Measurements from ENCODE around the gene RHBDF2. TPM values are rescaled to one million over a fixed set of nuclear protein-coding genes. Genes with fewer than 3 reads are reported as not detected.
A peak's percentile ranks its signal among the peaks of the same experiment; 100 is the strongest.

The RHBDF2 gene
- total RNA-seq, 4 donors from 2014 or later: 27.0 to 38.5 (median 33.7) TPM

GRCh38 chr17:76541739-76542454 is 40.7 kb upstream of the RHBDF2 start:
- intact Hi-C loops (cut with DNase I): no loop called here
- H3K27me3 ChIP-seq: peaks cover 0 to 42% (median 2%) of the 10 kb centered on the region in 4 donors
- no peak overlapping the region for H3K4me3 ChIP-seq
- peaks cover 22 to 98% (median 26%) of the 10 kb centered on the region in 3 donors for H3K4me1 ChIP-seq
- no peak for DNase-seq
- no peaks in the 10 kb centered on the region for H3K36me3 ChIP-seq
- H3K27ac ChIP-seq: peak overlapping the region in 2 of 4 donors; percentile 68 to 71
- TF ChIP-seq POLR2A (IDR thresholded peaks at IDR 0.05): no peak
- TF ChIP-seq, protein P1, sequence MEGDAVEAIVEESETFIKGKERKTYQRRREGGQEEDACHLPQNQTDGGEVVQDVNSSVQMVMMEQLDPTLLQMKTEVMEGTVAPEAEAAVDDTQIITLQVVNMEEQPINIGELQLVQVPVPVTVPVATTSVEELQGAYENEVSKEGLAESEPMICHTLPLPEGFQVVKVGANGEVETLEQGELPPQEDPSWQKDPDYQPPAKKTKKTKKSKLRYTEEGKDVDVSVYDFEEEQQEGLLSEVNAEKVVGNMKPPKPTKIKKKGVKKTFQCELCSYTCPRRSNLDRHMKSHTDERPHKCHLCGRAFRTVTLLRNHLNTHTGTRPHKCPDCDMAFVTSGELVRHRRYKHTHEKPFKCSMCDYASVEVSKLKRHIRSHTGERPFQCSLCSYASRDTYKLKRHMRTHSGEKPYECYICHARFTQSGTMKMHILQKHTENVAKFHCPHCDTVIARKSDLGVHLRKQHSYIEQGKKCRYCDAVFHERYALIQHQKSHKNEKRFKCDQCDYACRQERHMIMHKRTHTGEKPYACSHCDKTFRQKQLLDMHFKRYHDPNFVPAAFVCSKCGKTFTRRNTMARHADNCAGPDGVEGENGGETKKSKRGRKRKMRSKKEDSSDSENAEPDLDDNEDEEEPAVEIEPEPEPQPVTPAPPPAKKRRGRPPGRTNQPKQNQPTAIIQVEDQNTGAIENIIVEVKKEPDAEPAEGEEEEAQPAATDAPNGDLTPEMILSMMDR (IDR thresholded peaks at IDR 0.05): no peak
- H3K9me3 ChIP-seq: no peaks in the 10 kb centered on the region
- 80 to 92% methylated on average over 8 to 9 of the region's 10 CpGs for WGBS, 2 donors

DNA sequence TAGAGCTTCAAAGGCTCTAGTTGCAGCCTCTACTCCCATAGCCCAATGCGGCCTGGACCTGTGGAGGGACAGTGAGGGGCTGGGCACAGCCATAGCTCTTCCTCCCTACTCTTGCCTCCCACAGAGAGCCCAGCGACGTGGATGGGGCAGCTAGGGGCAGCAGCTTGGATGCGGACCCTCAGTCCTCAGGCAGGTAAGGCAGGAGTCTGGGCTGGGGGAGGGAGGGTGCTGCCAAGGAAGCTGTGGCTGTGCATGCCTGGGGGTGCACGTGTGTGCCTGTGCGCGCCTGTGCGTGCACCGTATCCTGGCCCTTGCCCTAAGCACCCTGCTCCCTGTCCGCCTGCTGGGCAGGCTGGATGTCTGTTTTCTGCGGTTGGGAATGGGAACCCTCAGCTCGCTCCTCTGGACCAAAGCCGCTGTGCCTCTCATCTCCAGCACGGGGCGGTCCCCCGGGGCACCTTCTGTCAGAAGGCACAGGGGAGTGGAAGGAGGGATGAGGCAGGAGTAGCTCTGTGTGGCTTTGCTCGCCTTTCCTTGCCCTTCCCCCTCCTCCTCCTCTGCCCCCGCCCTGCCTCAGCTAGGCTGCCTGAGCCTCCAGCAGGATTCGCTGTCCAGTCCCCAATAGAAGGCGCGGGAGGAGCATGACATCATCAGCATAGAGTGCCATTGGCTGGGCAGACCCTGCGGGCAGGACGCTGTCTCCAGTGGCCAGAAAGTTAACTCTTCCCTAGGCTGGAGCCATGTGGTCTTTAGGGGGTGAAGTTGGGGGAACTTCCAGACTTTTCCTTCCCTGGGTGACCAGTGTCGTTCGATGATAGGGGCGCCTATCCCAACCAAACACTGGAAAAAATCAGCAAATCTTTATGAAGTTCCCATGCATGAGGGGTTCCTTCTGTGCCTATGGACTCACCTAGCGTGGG is 39.4 kb upstream of the RHBDF2 start:
- H3K27me3 ChIP-seq: peaks cover 0 to 54% (median 3%) of the 10 kb centered on the region in 4 donors
- TF ChIP-seq, protein P1 (IDR thresholded peaks at IDR 0.05): peak in 3 of 6 experiments; percentile 9 to 39 (median 12)
- peak in 1 of 4 donors; percentile 54 for TF ChIP-seq POLR2A (IDR thresholded peaks at IDR 0.05)
- no peaks in the 10 kb centered on the region for H3K9me3 ChIP-seq
- no peaks in the 10 kb centered on the region for H3K36me3 ChIP-seq
- H3K4me3 ChIP-seq: peak overlapping the region in 3 of 4 donors; percentile 38 to 59 (median 39)
- H3K4me1 ChIP-seq: peaks cover 15 to 97% (median 16%) of the 10 kb centered on the region in 3 donors
- no peak for DNase-seq
- 11 to 24% methylated on average over 5 to 10 of the region's 27 CpGs for WGBS, 2 donors
- peak overlapping the region; percentile 63 to 79 (median 70) for H3K27ac ChIP-seq
- intact Hi-C loops (cut with DNase I): no loop called here

GRCh38 chr17:76539631-76540271 is 38.5 kb upstream of the RHBDF2 start, which contains the start of gene PRCD:
PRCD (plus strand) TSS chr17:76540044; CDS start chr17:76540142, 98 bp downstream.
- Histone ChIP-seq H3K36me3 (no peaks in the 10 kb centered on the region), H3K27me3 (peaks cover 0 to 56% (median 3%) of the 10 kb centered on the region in 4 donors), H3K9me3 (no peaks in the 10 kb centered on the region), H3K4me3 (peak within 1 kb of the TSS in 3 of 4 donors; percentile 38 to 67 (median 54)), H3K27ac (peak within 1 kb of the TSS; percentile 63 to 87 (median 82)), H3K4me1 (peaks cover 16 to 97% (median 16%) of the 10 kb centered on the region in 3 donors)
- TF ChIP-seq, protein P1 (IDR thresholded peaks at IDR 0.05): peak in 1 of 6 experiments; percentile 19
- TF ChIP-seq POLR2A (IDR thresholded peaks at IDR 0.05): no peak
- DNase-seq: no peak
- intact Hi-C loops (cut with DNase I): no loop called here
- WGBS, 2 donors: 62 to 72% methylated on average over 4 to 6 of the region's 22 CpGs

DNA sequence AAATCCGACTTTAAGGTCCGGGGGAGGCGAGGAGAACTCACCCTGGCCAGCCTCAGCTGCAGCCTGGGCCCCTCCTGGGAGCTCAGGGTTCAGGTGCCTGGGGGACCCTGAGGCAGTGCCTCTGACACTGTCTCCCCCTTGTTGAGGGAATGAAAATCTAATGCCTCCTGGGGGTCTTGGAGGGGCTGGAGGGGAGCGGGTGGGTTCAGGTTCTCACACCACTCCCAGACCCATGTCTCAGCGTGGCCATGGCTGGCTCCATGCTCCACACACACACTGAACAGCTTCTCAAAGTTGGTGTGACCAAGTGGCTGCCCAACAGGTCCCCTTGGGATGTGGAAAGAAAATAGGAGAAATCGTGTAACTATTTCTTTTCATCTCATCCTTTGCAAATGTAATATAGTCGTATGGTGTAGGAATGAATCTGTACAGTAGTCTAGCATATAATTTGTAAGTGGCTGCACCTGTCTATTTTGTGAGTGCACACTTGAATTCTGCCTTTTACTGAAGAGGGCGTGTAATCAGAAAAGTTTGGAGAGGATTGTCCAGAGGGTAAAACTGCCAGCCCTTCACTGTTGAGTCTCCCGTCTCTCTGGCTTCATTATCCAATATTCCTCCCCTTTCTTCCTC is 37.8 kb upstream of the RHBDF2 start:
- peaks cover 16 to 95% (median 18%) of the 10 kb centered on the region in 3 donors for H3K4me1 ChIP-seq
- DNase-seq: no peak
- WGBS, 2 donors: 84 to 92% methylated on average over 6 to 9 of the region's 9 CpGs

More for the DNA sequence above, 37.8 kb upstream of the RHBDF2 start:
- intact Hi-C loops (cut with DNase I): no loop called here
- Histone ChIP-seq H3K27me3 (peaks cover 0 to 49% (median 3%) of the 10 kb centered on the region in 4 donors), H3K9me3 (no peaks in the 10 kb centered on the region), H3K36me3 (no peaks in the 10 kb centered on the region), H3K27ac (peak overlapping the region in 3 of 4 donors; percentile 57 to 87 (median 84)), H3K4me3 (peak overlapping the region in 2 of 4 donors; percentile 54 to 67)
- TF ChIP-seq, protein P1 (IDR thresholded peaks at IDR 0.05): no peak
- no peak for TF ChIP-seq POLR2A (IDR thresholded peaks at IDR 0.05)
